WTC11 (cell line): ENCODE data around the gene PLA2G12A. TPM values are rescaled to one million over a fixed set of nuclear protein-coding genes. Genes with fewer than 3 reads are reported as not detected.

Experiments
- ATAC-seq: fragments of 200-7000 bp; cut with Tn5 transposase; 2 replicates; pipeline ENCODE4 v1.10.0; 2021; ENCODE audit warnings: mild to moderate bottlenecking, moderate library complexity
- CTCF ChIA-PET: fragments of 300-600 bp; sonication (Branson Sonifier 250); formaldehyde crosslinking; loops from one replicate; lab custom pipeline; 2021; ENCODE audit warnings: antibody characterized with exemption; lab: Charles Lee
- POLR2A ChIA-PET: fragments of 350-600 bp; sonication (Branson Sonifier 250); formaldehyde crosslinking; loops from one replicate; lab custom pipeline; 2021; ENCODE audit warnings: antibody characterized with exemption; lab: Charles Lee
- DNase-seq: peaks from one replicate; pipeline ENCODE4 v3.0.0; 2021; ENCODE audit warnings: low spot score
- H3K27ac Mint-ChIP-seq: 2 replicates; pipeline ENCODE4 v1.8.0; 2021; ENCODE audit warnings: mixed read lengths
- H3K27me3 Mint-ChIP-seq: 2 replicates; pipeline ENCODE4 v1.8.0; 2021; ENCODE audit warnings: low read depth, mild to moderate bottlenecking, moderate library complexity, mixed read lengths
- H3K36me3 Mint-ChIP-seq: 2 replicates; pipeline ENCODE4 v1.8.0; 2021; ENCODE audit warnings: mixed read lengths
- H3K4me1 Mint-ChIP-seq: 2 replicates; pipeline ENCODE4 v1.8.0; 2022; ENCODE audit warnings: mixed read lengths
- H3K4me3 Mint-ChIP-seq: 2 replicates; pipeline ENCODE4 v1.8.0; 2021; ENCODE audit warnings: mild to moderate bottlenecking, moderate library complexity, mixed read lengths
- H3K9me3 Mint-ChIP-seq: 2 replicates; pipeline ENCODE4 v1.8.0; 2021; ENCODE audit warnings: mixed read lengths
- ATF1 ChIP-seq: sonication (generic); formaldehyde crosslinking; IDR thresholded peaks from 2 replicates; pipeline ENCODE4 v1.8.1; 2023; ENCODE audit warnings: mild to moderate bottlenecking, moderate library complexity, missing genetic modification reagents
- ATF2 ChIP-seq: sonication (generic); formaldehyde crosslinking; IDR thresholded peaks from 2 replicates; pipeline ENCODE4 v1.8.1; 2022; ENCODE audit warnings: low read depth, missing genetic modification reagents, borderline replicate concordance
- CREB1 ChIP-seq: sonication (generic); formaldehyde crosslinking; IDR thresholded peaks from 2 replicates; pipeline ENCODE4 v1.8.0; 2023; ENCODE audit warnings: mild to moderate bottlenecking, missing genetic modification reagents
- FOXK1 ChIP-seq: sonication (generic); formaldehyde crosslinking; IDR thresholded peaks from 2 replicates; pipeline ENCODE4 v1.8.0; 2022; ENCODE audit warnings: mild to moderate bottlenecking, moderate library complexity, missing genetic modification reagents
- HMGXB4 ChIP-seq: sonication (generic); formaldehyde crosslinking; IDR thresholded peaks from 2 replicates; pipeline ENCODE4 v1.8.1; 2023; ENCODE audit warnings: mild to moderate bottlenecking, moderate library complexity, missing genetic modification reagents
- IRF1 ChIP-seq: sonication (generic); formaldehyde crosslinking; IDR thresholded peaks from 2 replicates; pipeline ENCODE4 v1.8.0; 2023; ENCODE audit warnings: missing genetic modification reagents
- IRF2 ChIP-seq: sonication (generic); formaldehyde crosslinking; IDR thresholded peaks from 2 replicates; pipeline ENCODE4 v1.8.0; 2022; ENCODE audit warnings: low read depth, missing genetic modification reagents, borderline replicate concordance
- JUN ChIP-seq: sonication (generic); formaldehyde crosslinking; IDR thresholded peaks from 2 replicates; pipeline ENCODE4 v1.8.0; 2023; ENCODE audit warnings: mild to moderate bottlenecking, missing genetic modification reagents
- MAX ChIP-seq: sonication (generic); formaldehyde crosslinking; IDR thresholded peaks from 2 replicates; pipeline ENCODE4 v1.8.0; 2022; ENCODE audit warnings: mild to moderate bottlenecking, missing genetic modification reagents
- OVOL2 ChIP-seq: fragments of 250-450 bp; sonication (Bioruptor Pico); IDR thresholded peaks from 2 replicates; pipeline ENCODE4 v1.9.0; 2021; ENCODE audit warnings: mild to moderate bottlenecking, borderline replicate concordance
- PRDM15 ChIP-seq: sonication (generic); formaldehyde crosslinking; IDR thresholded peaks from 2 replicates; pipeline ENCODE4 v1.8.0; 2022; ENCODE audit warnings: missing genetic modification reagents
- SMAD3 ChIP-seq: sonication (generic); formaldehyde crosslinking; IDR thresholded peaks from 2 replicates; pipeline ENCODE4 v1.8.0; 2022; ENCODE audit warnings: missing genetic modification reagents, mild to moderate bottlenecking, borderline replicate concordance
- TCF7 ChIP-seq: sonication (generic); formaldehyde crosslinking; IDR thresholded peaks from 2 replicates; pipeline ENCODE4 v1.8.0; 2022; ENCODE audit warnings: mild to moderate bottlenecking, low read depth, missing genetic modification reagents, moderate library complexity
- ZNF416 ChIP-seq: fragments of 250-450 bp; sonication (Bioruptor Pico); IDR thresholded peaks from 2 replicates; pipeline ENCODE4 v1.9.0; 2021; ENCODE audit warnings: mild to moderate bottlenecking, inconsistent platforms
- ZNF532 ChIP-seq: fragments of 250-450 bp; sonication (Bioruptor Pico); IDR thresholded peaks from 2 replicates; pipeline ENCODE4 v1.9.0; 2021; ENCODE audit warnings: mild to moderate bottlenecking, borderline replicate concordance
- total RNA-seq: library from RNA; stranded (reverse); gene quantifications from 3 replicates; pipeline ENCODE4 v1.2.3, GENCODE V29; 2021
- TF ChIP-seq, protein P1 (sequence below): sonication (generic); formaldehyde crosslinking; IDR thresholded peaks from 2 replicates; pipeline ENCODE4 v1.8.1; 2023; ENCODE audit warnings: mild to moderate bottlenecking, missing genetic modification reagents
- TF ChIP-seq, protein P2 (sequence below): sonication (generic); formaldehyde crosslinking; IDR thresholded peaks from 2 replicates; pipeline ENCODE4 v1.8.0; 2022; ENCODE audit warnings: mild to moderate bottlenecking, missing genetic modification reagents

The PLA2G12A gene
- total RNA-seq, 1 experiment from 2014 or later = 47.3 TPM

GRCh38 chr4:109764789-109765402, 35.0 kb upstream of the PLA2G12A start (continued):
- TF ChIP-seq SMAD3 (CRISPR knock-in tag) (no peak), IRF1 (no peak), CREB1 (CRISPR knock-in tag) (no peak), MAX (CRISPR knock-in tag) (no peak), PRDM15 (CRISPR knock-in tag) (no peak), ZNF416 (CRISPR knock-in tag) (no peak), JUN (CRISPR knock-in tag) (no peak), ZNF532 (no peak), ATF2 (CRISPR knock-in tag) (no peak), TCF7 (CRISPR knock-in tag) (no peak), FOXK1 (CRISPR knock-in tag) (no peak)
- TF ChIP-seq, protein P1, sequence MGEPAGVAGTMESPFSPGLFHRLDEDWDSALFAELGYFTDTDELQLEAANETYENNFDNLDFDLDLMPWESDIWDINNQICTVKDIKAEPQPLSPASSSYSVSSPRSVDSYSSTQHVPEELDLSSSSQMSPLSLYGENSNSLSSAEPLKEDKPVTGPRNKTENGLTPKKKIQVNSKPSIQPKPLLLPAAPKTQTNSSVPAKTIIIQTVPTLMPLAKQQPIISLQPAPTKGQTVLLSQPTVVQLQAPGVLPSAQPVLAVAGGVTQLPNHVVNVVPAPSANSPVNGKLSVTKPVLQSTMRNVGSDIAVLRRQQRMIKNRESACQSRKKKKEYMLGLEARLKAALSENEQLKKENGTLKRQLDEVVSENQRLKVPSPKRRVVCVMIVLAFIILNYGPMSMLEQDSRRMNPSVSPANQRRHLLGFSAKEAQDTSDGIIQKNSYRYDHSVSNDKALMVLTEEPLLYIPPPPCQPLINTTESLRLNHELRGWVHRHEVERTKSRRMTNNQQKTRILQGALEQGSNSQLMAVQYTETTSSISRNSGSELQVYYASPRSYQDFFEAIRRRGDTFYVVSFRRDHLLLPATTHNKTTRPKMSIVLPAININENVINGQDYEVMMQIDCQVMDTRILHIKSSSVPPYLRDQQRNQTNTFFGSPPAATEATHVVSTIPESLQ (CRISPR knock-in tag) = no peak

DNA sequence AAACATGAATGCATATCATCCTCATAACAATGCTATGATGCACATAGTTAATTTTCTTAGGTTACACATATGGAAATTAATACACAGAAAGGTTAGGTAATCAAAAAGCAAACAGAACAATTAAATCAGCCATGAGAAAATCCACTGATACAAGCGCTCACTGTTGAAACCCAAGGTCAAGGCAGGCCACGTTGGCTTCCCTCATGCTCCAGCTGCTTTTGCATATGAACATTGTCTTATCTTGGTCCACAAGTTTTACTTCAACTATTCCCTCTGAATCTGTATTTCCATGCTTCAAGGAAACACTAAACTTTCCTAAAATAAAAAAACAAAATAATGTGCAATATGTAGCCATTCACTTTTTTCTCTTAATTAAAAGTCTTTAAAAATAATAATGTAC, 34.5 kb upstream of the PLA2G12A start:
- CTCF ChIA-PET = no interaction called here
- Mint-ChIP-seq H3K9me3 (peaks cover 3% of the 10 kb centered on the region; the same call in 1 of the 2 replicates), H3K27ac (no peak overlapping the region), H3K4me1 (peaks cover 4% of the 10 kb centered on the region; the same call in 1 of the 2 replicates), H3K4me3 (no peak overlapping the region), H3K36me3 (no peaks in the 10 kb centered on the region), H3K27me3 (peaks cover 7% of the 10 kb centered on the region; the same call in 1 of the 2 replicates)
- no peak for ATAC-seq
- DNase-seq = no peak
- POLR2A ChIA-PET = interaction anchor here (0.9 kb wide), 1 partner anchor 61 kb away, joined by 3 read pairs; the partner anchor contains the start of gene CASP6
- TF ChIP-seq ATF1 (CRISPR knock-in tag) = no peak
- TF ChIP-seq, protein P2, sequence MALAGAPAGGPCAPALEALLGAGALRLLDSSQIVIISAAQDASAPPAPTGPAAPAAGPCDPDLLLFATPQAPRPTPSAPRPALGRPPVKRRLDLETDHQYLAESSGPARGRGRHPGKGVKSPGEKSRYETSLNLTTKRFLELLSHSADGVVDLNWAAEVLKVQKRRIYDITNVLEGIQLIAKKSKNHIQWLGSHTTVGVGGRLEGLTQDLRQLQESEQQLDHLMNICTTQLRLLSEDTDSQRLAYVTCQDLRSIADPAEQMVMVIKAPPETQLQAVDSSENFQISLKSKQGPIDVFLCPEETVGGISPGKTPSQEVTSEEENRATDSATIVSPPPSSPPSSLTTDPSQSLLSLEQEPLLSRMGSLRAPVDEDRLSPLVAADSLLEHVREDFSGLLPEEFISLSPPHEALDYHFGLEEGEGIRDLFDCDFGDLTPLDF (CRISPR knock-in tag) = no peak
- no peak for TF ChIP-seq OVOL2
- no peak for TF ChIP-seq HMGXB4
- TF ChIP-seq IRF2 (CRISPR knock-in tag) = no peak
